Measurements from ENCODE around the gene QKI. TPM values are rescaled to one million over a fixed set of nuclear protein-coding genes. Genes with fewer than 3 reads are reported as not detected.

The QKI gene
- total RNA-seq, 1 donor from 2014 or later = 79.7 TPM

- Mint-ChIP-seq H3K36me3 (ENCODE audit: low read depth) (peaks cover 24% of the 10 kb centered on the region), H3K9me3 (peaks cover 3% of the 10 kb centered on the region), H3K4me3 (no peak overlapping the region), H3K27me3 (no peaks in the 10 kb centered on the region), H3K4me1 (peaks cover 3% of the 10 kb centered on the region), H3K27ac (no peak overlapping the region)
- DNase-seq = no peak
- intact Hi-C loops (cut with micrococcal nuclease) = no loop called here
Measured at GRCh38 chr6:163570579-163571231, 156.2 kb downstream of the QKI start.

- no peak for DNase-seq
- intact Hi-C loops (cut with micrococcal nuclease) = no loop called here
Measured at GRCh38 chr6:163571730-163572129, 157.2 kb downstream of the QKI start.

GRCh38 chr6:163572612-163573011 is 158.1 kb downstream of the QKI start:
- DNase-seq = no peak
- no peaks in the 10 kb centered on the region for H3K27me3 Mint-ChIP-seq
- no peak overlapping the region for H3K4me3 Mint-ChIP-seq
- intact Hi-C loops (cut with micrococcal nuclease) = no loop called here
- peaks cover 3% of the 10 kb centered on the region for H3K4me1 Mint-ChIP-seq
- peaks cover 3% of the 10 kb centered on the region for H3K9me3 Mint-ChIP-seq
- peaks cover 22% of the 10 kb centered on the region for H3K36me3 Mint-ChIP-seq (ENCODE audit: low read depth)
- no peak overlapping the region for H3K27ac Mint-ChIP-seq

More at GRCh38 chr6:163571730-163572129, 157.2 kb downstream of the QKI start:
- Mint-ChIP-seq H3K4me1 (peaks cover 3% of the 10 kb centered on the region), H3K4me3 (no peak overlapping the region), H3K9me3 (peaks cover 3% of the 10 kb centered on the region), H3K36me3 (ENCODE audit: low read depth) (peaks cover 22% of the 10 kb centered on the region), H3K27ac (no peak overlapping the region), H3K27me3 (no peaks in the 10 kb centered on the region)

- Mint-ChIP-seq H3K27me3 (no peaks in the 10 kb centered on the region), H3K27ac (no peak overlapping the region), H3K36me3 (ENCODE audit: low read depth) (peaks cover 22% of the 10 kb centered on the region), H3K9me3 (peaks cover 3% of the 10 kb centered on the region), H3K4me1 (peaks cover 3% of the 10 kb centered on the region), H3K4me3 (no peak overlapping the region)
- DNase-seq = no peak
- intact Hi-C loops (cut with micrococcal nuclease) = no loop called here
Measured at GRCh38 chr6:163573503-163574179, 159.1 kb downstream of the QKI start.

- peaks cover 14% of the 10 kb centered on the region for H3K36me3 Mint-ChIP-seq (ENCODE audit: low read depth)
- peaks cover 3% of the 10 kb centered on the region for H3K4me1 Mint-ChIP-seq
- peaks cover 3% of the 10 kb centered on the region for H3K27me3 Mint-ChIP-seq
- no peak for DNase-seq
- no peak overlapping the region for H3K4me3 Mint-ChIP-seq
- no peak overlapping the region for H3K27ac Mint-ChIP-seq
- H3K9me3 Mint-ChIP-seq = peaks cover 3% of the 10 kb centered on the region
- intact Hi-C loops (cut with micrococcal nuclease) = no loop called here
Measured at GRCh38 chr6:163576114-163576513, 161.6 kb downstream of the QKI start.

- intact Hi-C loops (cut with micrococcal nuclease) = no loop called here
- H3K27me3 Mint-ChIP-seq = peaks cover 3% of the 10 kb centered on the region
- no peak for DNase-seq
- H3K4me3 Mint-ChIP-seq = no peak overlapping the region
- no peak overlapping the region for H3K27ac Mint-ChIP-seq
- peaks cover 3% of the 10 kb centered on the region for H3K4me1 Mint-ChIP-seq
- H3K36me3 Mint-ChIP-seq (ENCODE audit: low read depth) = peaks cover 8% of the 10 kb centered on the region
- peaks cover 3% of the 10 kb centered on the region for H3K9me3 Mint-ChIP-seq
Measured at GRCh38 chr6:163577404-163577803, 162.9 kb downstream of the QKI start.

GRCh38 chr6:163579111-163579879 is 164.8 kb downstream of the QKI start:
- Mint-ChIP-seq H3K27ac (no peak overlapping the region), H3K36me3 (ENCODE audit: low read depth) (no peaks in the 10 kb centered on the region), H3K4me1 (no peaks in the 10 kb centered on the region), H3K9me3 (no peaks in the 10 kb centered on the region), H3K27me3 (peaks cover 3% of the 10 kb centered on the region), H3K4me3 (no peak overlapping the region)
- DNase-seq = no peak
- intact Hi-C loops (cut with micrococcal nuclease) = no loop called here

GRCh38 chr6:163579880-163580295 is 165.4 kb downstream of the QKI start:
- H3K27ac Mint-ChIP-seq = no peak overlapping the region
- H3K27me3 Mint-ChIP-seq = peaks cover 3% of the 10 kb centered on the region
- H3K4me1 Mint-ChIP-seq = no peaks in the 10 kb centered on the region
- no peak for DNase-seq
- H3K9me3 Mint-ChIP-seq = no peaks in the 10 kb centered on the region
- no peaks in the 10 kb centered on the region for H3K36me3 Mint-ChIP-seq (ENCODE audit: low read depth)
- no peak overlapping the region for H3K4me3 Mint-ChIP-seq
- intact Hi-C loops (cut with micrococcal nuclease) = loop anchor here (10.0 kb wide), 1 partner anchor 375 kb away; no protein-coding TSS in a partner anchor

- Mint-ChIP-seq H3K4me3 (no peak overlapping the region), H3K9me3 (no peaks in the 10 kb centered on the region), H3K4me1 (no peaks in the 10 kb centered on the region), H3K27ac (no peak overlapping the region), H3K36me3 (ENCODE audit: low read depth) (no peaks in the 10 kb centered on the region), H3K27me3 (peaks cover 3% of the 10 kb centered on the region)
- DNase-seq = no peak
- intact Hi-C loops (cut with micrococcal nuclease) = loop anchor here (10.0 kb wide), 1 partner anchor 374 kb away; no protein-coding TSS in a partner anchor
Measured at GRCh38 chr6:163580311-163581030, 166.0 kb downstream of the QKI start.

- H3K27ac Mint-ChIP-seq = no peak overlapping the region
- H3K27me3 Mint-ChIP-seq = peaks cover 3% of the 10 kb centered on the region
- peaks cover 3% of the 10 kb centered on the region for H3K4me1 Mint-ChIP-seq
- no peaks in the 10 kb centered on the region for H3K9me3 Mint-ChIP-seq
- intact Hi-C loops (cut with micrococcal nuclease) = loop anchor here (10.0 kb wide), 1 partner anchor 371 kb away; no protein-coding TSS in a partner anchor
- no peak for DNase-seq
- no peak overlapping the region for H3K4me3 Mint-ChIP-seq
- no peaks in the 10 kb centered on the region for H3K36me3 Mint-ChIP-seq (ENCODE audit: low read depth)
Measured at GRCh38 chr6:163583558-163583957, 169.0 kb downstream of the QKI start.

GRCh38 chr6:163585932-163586437 is 171.5 kb downstream of the QKI start:
- H3K4me1 Mint-ChIP-seq = peaks cover 3% of the 10 kb centered on the region
- intact Hi-C loops (cut with micrococcal nuclease) = loop anchor here (10.0 kb wide), 1 partner anchor 369 kb away; no protein-coding TSS in a partner anchor
- no peak overlapping the region for H3K4me3 Mint-ChIP-seq
- no peaks in the 10 kb centered on the region for H3K27me3 Mint-ChIP-seq
- DNase-seq = no peak
- peaks cover 11% of the 10 kb centered on the region for H3K9me3 Mint-ChIP-seq
- H3K36me3 Mint-ChIP-seq (ENCODE audit: low read depth) = no peaks in the 10 kb centered on the region
- no peak overlapping the region for H3K27ac Mint-ChIP-seq

- intact Hi-C loops (cut with micrococcal nuclease) = loop anchor here (10.0 kb wide), 1 partner anchor 368 kb away; no protein-coding TSS in a partner anchor
- Mint-ChIP-seq H3K4me3 (no peak overlapping the region), H3K27ac (no peak overlapping the region), H3K36me3 (ENCODE audit: low read depth) (no peaks in the 10 kb centered on the region), H3K4me1 (peaks cover 3% of the 10 kb centered on the region), H3K9me3 (peaks cover 13% of the 10 kb centered on the region), H3K27me3 (no peaks in the 10 kb centered on the region)
- DNase-seq = no peak
Measured at GRCh38 chr6:163586888-163587287, 172.4 kb downstream of the QKI start.

GRCh38 chr6:163588220-163588919 is 173.9 kb downstream of the QKI start:
- no peaks in the 10 kb centered on the region for H3K36me3 Mint-ChIP-seq (ENCODE audit: low read depth)
- peaks cover 3% of the 10 kb centered on the region for H3K4me1 Mint-ChIP-seq
- no peaks in the 10 kb centered on the region for H3K27me3 Mint-ChIP-seq
- H3K4me3 Mint-ChIP-seq = no peak overlapping the region
- peaks cover 22% of the 10 kb centered on the region for H3K9me3 Mint-ChIP-seq
- H3K27ac Mint-ChIP-seq = no peak overlapping the region
- no peak for DNase-seq
- intact Hi-C loops (cut with micrococcal nuclease) = loop anchor here (10.0 kb wide), 1 partner anchor 366 kb away; no protein-coding TSS in a partner anchor
